ENCODE measurements around the gene MYO9B.

MYO9B gene

GRCh38 chr19:17256130-17256529 lies 180.6 kb downstream of the MYO9B start:
- TF ChIP-seq CTCF (IDR thresholded peaks at IDR 0.05; ENCODE audit: low read depth, low read length, missing control alignments) = no peak
- no peak for DNase-seq (ENCODE audit: extremely low read depth, low read depth)
- H3K4me3 ChIP-seq (replicated peaks; ENCODE audit: low read depth, low read length) = no peak overlapping the region

DNA sequence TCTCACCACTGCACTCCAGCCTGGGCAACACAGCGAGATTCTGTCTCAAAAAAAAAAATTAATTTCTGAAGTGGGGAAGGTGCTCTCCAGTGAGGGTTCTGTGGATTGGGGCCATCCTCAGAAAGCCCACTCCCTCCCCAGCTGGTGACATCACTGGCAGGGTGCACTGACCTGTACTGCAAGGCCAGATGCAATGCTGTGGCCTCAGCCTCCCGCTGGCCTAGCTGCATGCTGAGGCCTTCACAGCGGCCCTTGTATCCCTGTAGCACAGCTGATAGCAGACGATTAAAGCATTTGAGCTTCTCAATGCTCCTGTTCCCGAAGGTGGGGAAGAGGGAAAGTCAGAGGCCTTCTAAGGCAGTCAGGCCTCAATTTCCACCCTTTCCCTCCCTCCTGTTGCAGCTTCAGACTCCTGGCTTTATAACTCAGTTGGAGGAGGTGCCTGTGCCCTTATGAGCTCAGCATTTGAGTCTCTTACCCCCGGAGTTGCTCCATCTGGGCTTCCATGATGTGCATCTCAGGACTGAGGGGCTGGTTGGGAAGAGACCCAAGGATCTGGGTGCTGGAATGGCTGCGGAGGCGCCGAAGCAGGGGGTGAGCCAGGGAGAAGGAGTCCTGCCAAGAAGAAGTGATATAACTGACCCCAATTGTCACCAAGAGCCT lies 183.7 kb downstream of the MYO9B start:
- DNase-seq (ENCODE audit: extremely low read depth, low read depth) = no peak
- no peak overlapping the region for H3K4me3 ChIP-seq (replicated peaks; ENCODE audit: low read depth, low read length)
- no peak for TF ChIP-seq CTCF (IDR thresholded peaks at IDR 0.05; ENCODE audit: low read depth, low read length, missing control alignments)

GRCh38 chr19:17259934-17260333 lies 184.4 kb downstream of the MYO9B start:
- H3K4me3 ChIP-seq (replicated peaks; ENCODE audit: low read depth, low read length) = no peak overlapping the region
- no peak for TF ChIP-seq CTCF (IDR thresholded peaks at IDR 0.05; ENCODE audit: low read depth, low read length, missing control alignments)

GRCh38 chr19:17260842-17261325 lies 185.3 kb downstream of the MYO9B start:
- H3K4me3 ChIP-seq (replicated peaks; ENCODE audit: low read depth, low read length) = no peak overlapping the region
- peak; percentile 95 for TF ChIP-seq CTCF (IDR thresholded peaks at IDR 0.05; ENCODE audit: low read depth, low read length, missing control alignments)
- DNase-seq (ENCODE audit: extremely low read depth, low read depth) = peak; percentile 36

More at GRCh38 chr19:17259934-17260333, 184.4 kb downstream of the MYO9B start:
- no peak for DNase-seq (ENCODE audit: extremely low read depth, low read depth)

DNA sequence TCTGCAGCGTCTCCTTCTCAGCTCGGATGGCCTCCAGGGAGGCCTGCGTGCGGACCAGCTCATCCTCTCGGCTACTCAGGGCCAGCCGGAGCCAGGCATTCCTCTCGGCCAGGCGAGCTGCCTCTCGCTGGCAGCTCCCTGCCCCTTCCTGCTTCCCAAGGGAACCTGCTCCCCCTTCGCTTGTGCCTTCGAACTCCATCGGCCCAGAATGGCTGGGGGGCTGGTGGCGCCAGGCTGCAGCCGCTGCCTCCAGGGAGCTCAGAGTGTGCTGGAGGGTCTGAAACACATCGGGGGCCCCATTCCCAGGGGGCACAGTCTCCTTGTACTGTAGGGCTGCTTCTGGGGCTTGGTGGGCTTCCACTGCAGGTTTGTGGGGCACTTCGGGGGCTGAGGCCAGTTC lies 187.0 kb downstream of the MYO9B start:
- no peak for TF ChIP-seq CTCF (IDR thresholded peaks at IDR 0.05; ENCODE audit: low read depth, low read length, missing control alignments)
- DNase-seq (ENCODE audit: extremely low read depth, low read depth) = no peak
- H3K4me3 ChIP-seq (replicated peaks; ENCODE audit: low read depth, low read length) = no peak overlapping the region
